Esophagus squamous epithelium (tissue), 5 donors: Measurements from ENCODE around the gene CA10. TPM values are rescaled to one million over a fixed set of nuclear protein-coding genes. Genes with fewer than 3 reads are reported as not detected.

Experiments
- DNase-seq: peaks from one replicate; lab custom pipeline; 2025; lab: John Stamatoyannopoulos, UW
- H3K27ac ChIP-seq, 4 donors: fragments of 200-600 bp; sonication (generic); one replicate each; pipeline ENCODE4 v1.5.1; 2016 to 2019; ENCODE audit warnings: mild to moderate bottlenecking in 1 of 4
- H3K27me3 ChIP-seq, 4 donors: fragments of 200-600 bp; sonication (generic); 1 replicate in 3 of 4; 2 replicates in 1 of 4; pipeline versions ENCODE4 v1.5.1 to v1.6.0; 2017 to 2021; ENCODE audit warnings: antibody characterized with exemption in 1 of 4
- H3K36me3 ChIP-seq, 3 donors: fragments of 200-600 bp; sonication (generic); one replicate each; pipeline ENCODE4 v1.5.1; 2016 to 2019
- H3K4me1 ChIP-seq, 3 donors: fragments of 200-600 bp; sonication (generic); one replicate each; pipeline ENCODE4 v1.5.1; 2017 to 2019
- H3K4me3 ChIP-seq, 4 donors: fragments of 200-600 bp; sonication (generic); 1 replicate in 3 of 4; 2 replicates in 1 of 4; pipeline ENCODE4 v1.5.1; 2016 to 2019; ENCODE audit warnings: mild to moderate bottlenecking in 2 of 4, moderate library complexity in 1 of 4
- H3K9me3 ChIP-seq, 3 donors: fragments of 200-600 bp; sonication (generic); one replicate each; pipeline ENCODE4 v1.5.1; 2016 to 2019
- POLR2A ChIP-seq, 4 donors: fragments of 450-650 bp; IDR thresholded peaks; one replicate each; pipeline ENCODE4 v1.6.1; 2017; ENCODE audit warnings: antibody characterized with exemption in 4 of 4, mild to moderate bottlenecking in 4 of 4, moderate library complexity in 3 of 4
- WGBS, 2 donors: methylation state at CpG; one replicate each; pipeline ENCODE4 v1.1.5; 2018; 5-methylcytosine and 5-hydroxymethylcytosine counted together
- intact Hi-C: fragments of 100-400 bp; cut with DNase I; formaldehyde crosslinking; loops from one replicate; pipeline ENCODE4 v1.15.0; 2022
- total RNA-seq, 4 donors: library from RNA; depleted of rRNA; stranded (reverse); fragments of >200 nt; gene quantifications; one replicate each; pipeline ENCODE4 v1.1.0, GENCODE V29; 2016
- TF ChIP-seq, protein P1 (sequence below), 6 experiments: fragments of 450-650 bp in 4 of 6; fragments of 200-600 bp in 2 of 6; sonication (generic) in 2 of 6; IDR thresholded peaks; one replicate each; pipeline ENCODE4 v1.5.1; 2016 to 2019; ENCODE audit warnings: antibody characterized with exemption in 6 of 6, mild to moderate bottlenecking in 4 of 6, moderate library complexity in 4 of 6
- donor health status: DM: yes; HTN: yes; CAD: no.

Gene CA10
- total RNA-seq, 4 donors from 2014 or later: 0.38 TPM; not detected in 3

DNA sequence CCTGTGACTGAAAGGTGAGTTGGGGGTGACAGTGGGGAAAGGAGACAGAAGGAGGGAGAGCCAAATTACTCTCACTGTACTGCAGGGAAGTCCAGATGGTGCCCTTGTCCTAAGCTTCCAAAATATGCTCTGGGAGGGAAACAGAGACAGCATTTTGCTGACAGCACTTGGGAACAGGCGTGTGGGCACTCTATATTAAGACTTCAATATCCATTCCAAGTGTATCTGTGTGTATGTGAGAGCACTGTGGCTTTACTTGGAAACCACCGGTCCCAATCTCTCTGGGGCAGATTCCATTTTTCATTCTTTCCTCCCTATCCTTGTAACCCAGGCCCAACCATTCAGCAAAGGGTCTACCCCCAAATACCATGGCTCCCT is 490.8 kb downstream of the CA10 start:
- intact Hi-C loops: no loop called here
- Histone ChIP-seq H3K36me3 (no peaks in the 10 kb centered on the region), H3K27me3 (no peaks in the 10 kb centered on the region), H3K4me3 (no peak overlapping the region), H3K27ac (no peak overlapping the region), H3K9me3 (no peaks in the 10 kb centered on the region), H3K4me1 (no peaks in the 10 kb centered on the region)
- TF ChIP-seq POLR2A (IDR thresholded peaks at IDR 0.05): no peak
- TF ChIP-seq, protein P1, sequence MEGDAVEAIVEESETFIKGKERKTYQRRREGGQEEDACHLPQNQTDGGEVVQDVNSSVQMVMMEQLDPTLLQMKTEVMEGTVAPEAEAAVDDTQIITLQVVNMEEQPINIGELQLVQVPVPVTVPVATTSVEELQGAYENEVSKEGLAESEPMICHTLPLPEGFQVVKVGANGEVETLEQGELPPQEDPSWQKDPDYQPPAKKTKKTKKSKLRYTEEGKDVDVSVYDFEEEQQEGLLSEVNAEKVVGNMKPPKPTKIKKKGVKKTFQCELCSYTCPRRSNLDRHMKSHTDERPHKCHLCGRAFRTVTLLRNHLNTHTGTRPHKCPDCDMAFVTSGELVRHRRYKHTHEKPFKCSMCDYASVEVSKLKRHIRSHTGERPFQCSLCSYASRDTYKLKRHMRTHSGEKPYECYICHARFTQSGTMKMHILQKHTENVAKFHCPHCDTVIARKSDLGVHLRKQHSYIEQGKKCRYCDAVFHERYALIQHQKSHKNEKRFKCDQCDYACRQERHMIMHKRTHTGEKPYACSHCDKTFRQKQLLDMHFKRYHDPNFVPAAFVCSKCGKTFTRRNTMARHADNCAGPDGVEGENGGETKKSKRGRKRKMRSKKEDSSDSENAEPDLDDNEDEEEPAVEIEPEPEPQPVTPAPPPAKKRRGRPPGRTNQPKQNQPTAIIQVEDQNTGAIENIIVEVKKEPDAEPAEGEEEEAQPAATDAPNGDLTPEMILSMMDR (IDR thresholded peaks at IDR 0.05): no peak
- WGBS, 2 donors: 77 to 79% methylated on average over 2 of the region's 2 CpGs
- DNase-seq: no peak

- H3K27me3 ChIP-seq: no peaks in the 10 kb centered on the region
- WGBS, 2 donors: 63 to 82% methylated on average over 1 of the region's 1 CpG
- intact Hi-C loops: no loop called here
- no peak overlapping the region for H3K4me3 ChIP-seq
- no peak for DNase-seq
- TF ChIP-seq POLR2A (IDR thresholded peaks at IDR 0.05): no peak
- TF ChIP-seq, protein P1 (IDR thresholded peaks at IDR 0.05): no peak
- no peaks in the 10 kb centered on the region for H3K4me1 ChIP-seq
- no peaks in the 10 kb centered on the region for H3K9me3 ChIP-seq
- no peak overlapping the region for H3K27ac ChIP-seq
- H3K36me3 ChIP-seq: no peaks in the 10 kb centered on the region
Measured at GRCh38 chr17:51666971-51667705, 491.4 kb downstream of the CA10 start.

GRCh38 chr17:51662204-51663056 is 496.1 kb downstream of the CA10 start:
- no peaks in the 10 kb centered on the region for H3K36me3 ChIP-seq
- no peak overlapping the region for H3K27ac ChIP-seq
- H3K9me3 ChIP-seq: no peaks in the 10 kb centered on the region
- no peak overlapping the region for H3K4me3 ChIP-seq
- peaks cover 0 to 15% (median 0%) of the 10 kb centered on the region in 4 donors for H3K27me3 ChIP-seq
- TF ChIP-seq POLR2A (IDR thresholded peaks at IDR 0.05): no peak
- TF ChIP-seq, protein P1 (IDR thresholded peaks at IDR 0.05): no peak
- DNase-seq: no peak
- intact Hi-C loops: no loop called here
- 60 to 73% methylated on average over 2 of the region's 2 CpGs for WGBS, 2 donors
- no peaks in the 10 kb centered on the region for H3K4me1 ChIP-seq

- DNase-seq: no peak
- no peak overlapping the region for H3K4me3 ChIP-seq
- H3K27ac ChIP-seq: no peak overlapping the region
- no peak for TF ChIP-seq POLR2A (IDR thresholded peaks at IDR 0.05)
- TF ChIP-seq, protein P1 (IDR thresholded peaks at IDR 0.05): no peak
- peaks cover 0 to 6% (median 0%) of the 10 kb centered on the region in 3 donors for H3K4me1 ChIP-seq
- WGBS, 2 donors: 58 to 63% methylated on average over 4 of the region's 4 CpGs
- H3K36me3 ChIP-seq: no peaks in the 10 kb centered on the region
- intact Hi-C loops: no loop called here
- peaks cover 0 to 25% (median 0%) of the 10 kb centered on the region in 4 donors for H3K27me3 ChIP-seq
- H3K9me3 ChIP-seq: no peaks in the 10 kb centered on the region
Measured at GRCh38 chr17:51661403-51661802, 497.1 kb downstream of the CA10 start.

DNA sequence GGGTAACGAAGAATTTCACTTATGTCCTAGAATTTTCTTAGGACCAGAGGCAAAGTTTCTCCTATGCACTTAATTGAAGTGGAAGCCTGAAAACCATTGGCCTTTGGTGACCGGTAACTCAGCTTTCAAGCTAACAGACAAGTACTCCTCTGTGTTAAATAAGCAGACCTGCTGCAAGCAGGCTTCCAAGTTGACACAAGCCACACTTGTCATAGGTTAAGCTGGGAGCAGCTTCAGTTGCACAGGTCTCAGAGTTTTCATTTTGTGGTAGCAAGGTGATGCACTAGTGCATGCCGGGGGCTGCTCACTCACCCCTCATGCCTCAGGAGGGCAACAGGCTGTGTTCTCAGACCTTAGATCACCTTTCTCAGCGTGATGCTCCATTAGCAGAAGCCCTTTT is 498.2 kb downstream of the CA10 start:
- DNase-seq: no peak
- Histone ChIP-seq H3K9me3 (no peaks in the 10 kb centered on the region), H3K4me1 (peaks cover 0 to 9% (median 0%) of the 10 kb centered on the region in 3 donors), H3K4me3 (no peak overlapping the region), H3K36me3 (no peaks in the 10 kb centered on the region), H3K27ac (no peak overlapping the region), H3K27me3 (peaks cover 0 to 25% (median 0%) of the 10 kb centered on the region in 4 donors)
- 58 to 68% methylated on average over 4 of the region's 4 CpGs for WGBS, 2 donors
- TF ChIP-seq POLR2A (IDR thresholded peaks at IDR 0.05): no peak
- TF ChIP-seq, protein P1 (IDR thresholded peaks at IDR 0.05): no peak
- intact Hi-C loops: no loop called here
